Inflammatory macrophage treated with lipopolysaccharide for 4 hours (primary cell): ENCODE results near the gene KCNK7.
"Not testable (repeated sequence)": the region's sequence is repeated elsewhere in the genome, so short reads cannot be mapped to it uniquely, and the experiment has no call there.

Experiments
- DNase-seq: peaks from one replicate; pipeline ENCODE4 v3.0.0-alpha.2; 2020

Gene KCNK7

DNA sequence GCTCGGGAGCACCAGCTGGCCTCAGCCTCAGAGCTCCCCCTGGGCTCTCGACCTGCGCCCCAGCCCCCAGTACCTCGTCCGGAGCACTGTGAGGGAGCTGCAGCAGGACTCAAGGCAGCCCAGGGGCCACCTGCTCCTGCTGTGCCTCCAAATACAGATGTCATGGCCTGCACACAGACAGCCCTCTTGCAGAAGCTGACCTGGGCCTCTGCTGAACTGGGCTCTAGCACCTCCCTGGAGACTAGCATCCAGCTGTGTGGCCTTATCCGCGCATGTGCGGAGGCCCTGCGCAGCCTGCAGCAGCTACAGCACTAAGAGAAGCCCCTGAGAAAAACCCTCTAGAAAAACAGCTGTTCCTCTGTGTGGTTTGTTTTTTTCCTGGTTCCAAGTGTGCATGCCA lies 24.2 kb downstream of the KCNK7 start:
- no peak for DNase-seq

DNA sequence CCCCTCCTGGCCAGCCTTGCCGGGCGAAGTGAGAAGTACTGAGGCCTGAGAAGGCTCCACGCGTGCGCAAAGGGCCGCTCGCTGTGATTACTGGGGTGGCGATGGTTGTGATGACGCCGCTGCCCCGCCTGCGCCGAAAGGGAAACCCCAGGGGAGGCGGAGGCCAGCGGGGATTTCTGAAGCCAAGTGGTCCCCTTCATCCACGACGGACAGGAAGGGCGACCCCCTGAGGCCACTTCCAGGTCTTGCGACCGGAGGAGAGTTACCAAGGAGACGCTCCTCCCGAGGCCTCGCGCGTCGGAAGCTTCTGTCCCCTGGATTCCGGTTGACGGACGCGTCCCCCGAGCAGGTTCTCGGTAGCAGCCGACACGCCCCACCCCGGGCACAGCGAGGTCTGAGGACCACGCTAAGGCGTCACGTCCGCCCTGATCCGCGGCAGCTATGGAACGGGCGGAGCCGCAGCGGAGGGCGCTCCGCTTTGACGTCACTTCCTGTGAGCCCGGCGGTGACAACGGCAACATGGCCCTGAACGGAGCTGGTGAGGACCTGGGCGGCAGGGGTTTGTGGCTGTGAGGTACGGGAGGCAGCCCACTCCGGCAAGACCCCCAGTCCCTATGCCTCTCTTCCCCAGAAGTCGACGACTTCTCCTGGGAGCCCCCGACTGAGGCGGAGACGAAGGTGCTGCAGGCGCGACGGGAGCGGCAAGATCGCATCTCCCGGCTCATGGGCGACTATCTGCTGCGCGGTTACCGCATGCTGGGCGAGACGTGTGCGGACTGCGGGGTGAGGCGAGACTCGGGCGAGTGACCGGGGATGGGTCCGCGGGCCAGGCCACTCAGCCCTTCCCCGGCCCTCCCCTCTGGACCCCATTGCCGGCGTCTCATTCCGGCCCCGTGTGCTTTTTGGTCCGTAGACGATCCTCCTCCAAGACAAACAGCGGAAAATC lies 25.4 kb downstream of the KCNK7 start, which contains the start of gene ZNRD2:
TSS of gene ZNRD2 (plus strand) at position 505 of the 946 bp plus-strand sequence. CDS start at position 520, 15 bp downstream.
- peak; percentile 99 for DNase-seq

DNA sequence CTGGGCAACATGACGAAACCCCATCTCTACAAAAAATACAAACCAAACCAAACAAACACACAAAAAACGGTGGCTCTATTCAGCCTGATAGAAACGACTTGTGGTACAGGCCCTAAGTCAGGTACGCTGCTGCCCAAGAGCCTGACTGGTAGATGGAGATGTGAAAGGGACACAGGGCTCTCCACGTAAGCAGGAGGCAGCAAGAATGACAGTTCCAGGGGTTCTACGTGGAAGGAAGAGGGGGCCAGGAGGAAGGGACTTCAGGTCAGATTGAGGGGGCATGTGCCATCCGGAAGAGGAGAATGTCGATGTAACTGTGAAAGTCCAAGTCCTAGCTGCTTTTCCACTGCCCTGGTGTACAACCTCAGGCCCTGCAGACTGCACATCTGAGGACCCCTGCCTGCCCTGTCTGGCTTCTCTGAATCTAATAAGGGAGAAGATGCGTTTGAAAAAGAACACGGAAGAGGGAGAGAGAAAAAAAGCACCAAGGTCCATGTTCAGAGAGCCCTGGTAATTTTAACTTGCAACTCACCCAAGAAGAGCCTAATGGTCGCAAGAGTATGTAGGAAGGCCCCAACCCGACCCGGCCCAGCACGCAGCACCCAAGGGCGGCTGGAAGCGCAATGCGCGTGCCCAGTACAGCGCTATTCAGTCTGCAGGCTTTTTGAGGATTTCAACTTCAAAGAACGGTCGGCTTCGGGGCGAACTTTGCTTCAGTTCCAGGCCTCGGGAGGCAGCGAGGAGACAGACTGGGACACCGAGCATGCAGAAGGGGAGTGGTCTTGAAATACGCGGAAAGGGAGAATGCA lies 26.2 kb downstream of the KCNK7 start:
- DNase-seq: no peak

GRCh38 chr11:65565624-65566453 lies 29.8 kb downstream of the KCNK7 start:
- DNase-seq: peak; percentile 19

DNA sequence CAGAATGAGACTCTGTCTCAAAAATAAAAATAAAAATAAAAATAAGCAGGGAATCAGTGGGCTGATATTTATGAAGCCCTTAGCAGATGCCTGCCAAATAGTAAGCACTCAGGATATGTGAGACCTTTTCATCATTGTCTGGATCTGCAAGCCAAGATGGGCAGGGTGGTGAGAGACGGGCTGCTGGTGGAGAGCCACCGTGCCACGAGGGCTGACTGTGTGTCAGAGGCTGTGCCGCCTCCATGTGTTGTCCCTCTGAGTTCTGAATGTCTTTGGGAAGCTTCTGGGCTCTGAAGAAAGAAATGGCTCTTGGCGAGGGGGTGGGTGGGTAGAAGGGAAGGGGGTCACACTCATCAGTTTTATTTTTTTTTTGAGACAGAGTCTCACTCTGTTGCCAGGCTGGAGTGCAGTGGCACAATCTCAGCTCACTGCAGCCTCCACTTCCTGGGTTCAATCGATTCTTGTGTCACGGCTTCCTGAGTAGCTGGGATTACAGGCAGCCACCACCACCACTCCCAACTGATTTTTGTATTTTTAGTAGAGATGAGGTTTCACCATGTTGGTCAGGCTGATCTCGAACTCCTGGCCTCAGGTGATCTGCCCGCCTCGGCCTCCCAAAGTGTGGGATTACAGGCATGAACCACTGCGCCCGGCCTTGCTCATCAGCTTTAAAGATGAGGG lies 30.6 kb downstream of the KCNK7 start:
- DNase-seq: not testable (repeated sequence)

- DNase-seq: peak; percentile 49
These were observed 32.0 kb downstream of the KCNK7 start for GRCh38 chr11:65563601-65564000.

- DNase-seq: no peak
These were observed 32.8 kb downstream of the KCNK7 start for GRCh38 chr11:65562788-65563187.

- no peak for DNase-seq
These were observed 33.6 kb downstream of the KCNK7 start for GRCh38 chr11:65562020-65562419.

GRCh38 chr11:65560555-65561418 lies 34.8 kb downstream of the KCNK7 start:
- no peak for DNase-seq

GRCh38 chr11:65559951-65560537 lies 35.6 kb downstream of the KCNK7 start:
- no peak for DNase-seq

- no peak for DNase-seq
These were observed 36.1 kb downstream of the KCNK7 start for GRCh38 chr11:65559535-65559934.

DNA sequence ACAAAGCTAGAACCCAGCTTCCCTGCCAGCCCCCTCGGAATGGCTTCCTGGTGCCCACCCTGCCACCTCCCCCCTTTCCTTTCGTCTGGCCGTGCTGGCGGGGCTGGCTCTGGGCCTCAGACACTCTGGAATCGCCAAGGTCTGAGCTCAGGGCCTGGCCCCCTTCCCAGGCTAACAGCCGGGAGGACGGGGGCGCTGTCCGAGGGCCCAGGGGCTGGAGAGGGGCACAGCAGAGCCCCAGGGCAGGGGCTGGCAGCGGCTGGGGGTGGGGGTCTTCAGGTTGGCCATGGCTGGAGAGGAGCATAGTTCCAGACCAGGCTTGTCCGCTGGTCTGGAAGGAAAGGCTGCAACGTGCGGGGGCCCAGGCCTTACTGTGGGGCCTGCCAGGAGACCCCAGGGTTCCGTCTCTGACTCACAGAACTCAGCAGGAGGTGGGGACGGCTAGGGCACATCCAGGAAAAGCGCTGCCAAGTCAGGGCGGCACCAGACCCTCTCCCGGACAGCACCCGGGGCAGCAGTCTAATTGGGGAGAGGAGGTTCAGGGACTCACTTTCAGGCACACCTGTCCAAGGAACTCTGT lies 36.6 kb downstream of the KCNK7 start:
- no peak for DNase-seq

DNA sequence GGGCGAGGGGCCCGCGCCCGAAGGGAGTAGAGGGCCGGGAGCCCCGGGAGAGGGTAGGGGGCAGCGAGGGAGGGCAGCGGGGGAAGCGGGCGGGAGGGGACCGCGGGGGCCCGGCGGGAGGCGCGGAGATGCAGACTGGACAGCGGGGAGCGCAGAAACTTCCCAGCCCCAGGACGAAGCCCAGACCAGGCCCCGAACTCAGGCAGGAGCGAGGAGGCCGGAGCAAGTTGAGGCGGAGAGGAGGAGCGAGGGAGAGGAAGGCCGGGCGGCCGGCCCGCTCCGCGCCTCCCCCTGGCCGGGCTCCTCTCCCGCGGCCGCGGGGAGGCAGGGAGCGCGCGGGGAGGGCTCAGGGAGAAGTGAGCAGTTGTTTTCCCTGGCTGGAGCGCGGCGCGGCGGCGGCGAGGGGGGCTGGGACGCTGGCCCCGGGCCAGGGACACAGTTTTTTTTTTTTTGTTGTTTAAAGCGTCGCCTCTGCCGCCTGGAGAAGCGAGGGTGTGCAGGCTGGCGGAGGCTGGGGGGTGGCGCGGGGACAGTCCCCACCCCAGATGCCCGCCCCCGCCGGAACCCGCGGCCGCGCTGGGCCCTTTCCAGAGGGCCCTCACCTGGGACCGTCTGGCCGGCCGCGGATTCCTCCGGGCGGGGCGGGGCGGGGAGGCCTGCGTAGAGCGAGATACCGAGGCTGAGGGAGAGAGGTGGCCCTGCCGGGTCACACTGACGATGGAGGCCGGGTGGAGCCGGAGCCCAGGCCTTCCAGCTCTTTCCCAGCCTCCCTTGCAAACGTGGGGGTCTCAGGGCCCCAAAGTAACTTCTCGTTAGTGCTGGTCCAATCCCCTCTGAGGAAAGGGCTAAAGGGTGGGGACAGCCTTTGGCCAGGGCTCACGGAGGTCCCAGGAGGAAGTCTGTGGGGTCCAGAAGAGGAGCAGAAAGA lies 37.3 kb downstream of the KCNK7 start, which contains the start of gene LTBP3:
TSS of gene LTBP3 (minus strand) at position 358 of the 928 bp plus-strand sequence. CDS start 400 bp downstream, outside the sequence.
- peak; percentile 50 for DNase-seq

DNA sequence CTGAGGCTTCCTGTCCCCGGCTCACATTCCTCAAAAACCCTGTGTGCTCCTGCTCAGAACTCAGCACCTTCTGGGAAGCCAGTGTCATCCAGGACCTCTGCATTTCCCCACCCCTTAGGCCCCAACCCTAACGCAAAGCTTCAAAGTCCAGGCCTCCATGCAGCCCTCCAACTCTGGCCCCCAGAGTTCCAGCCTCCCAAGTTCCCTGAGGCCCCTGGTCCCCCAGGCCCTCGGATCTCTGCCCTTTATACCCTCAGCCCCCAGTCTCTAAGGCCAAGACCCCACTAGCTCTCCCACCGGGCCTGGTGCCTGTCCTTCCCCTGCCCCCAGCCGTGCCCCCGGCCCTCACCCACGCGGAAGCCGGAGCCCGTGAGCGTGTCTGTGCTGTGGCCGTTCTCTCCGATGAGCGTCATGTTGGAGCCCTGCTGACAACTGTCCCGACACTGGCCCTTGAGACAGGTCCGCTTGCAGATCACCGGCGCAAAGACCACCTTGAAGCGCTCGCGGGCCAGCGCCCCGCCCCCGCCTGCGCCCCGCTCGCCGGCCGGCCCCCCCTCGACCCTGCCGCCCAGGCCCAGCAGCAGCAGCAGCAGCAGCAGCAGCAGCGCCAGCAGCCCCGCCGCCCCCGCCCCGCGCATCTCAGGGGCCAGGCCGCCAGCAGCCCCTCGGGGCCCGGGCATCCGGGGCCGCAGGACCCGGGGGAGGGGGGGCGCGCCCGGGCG lies 38.2 kb downstream of the KCNK7 start:
- no peak for DNase-seq

DNA sequence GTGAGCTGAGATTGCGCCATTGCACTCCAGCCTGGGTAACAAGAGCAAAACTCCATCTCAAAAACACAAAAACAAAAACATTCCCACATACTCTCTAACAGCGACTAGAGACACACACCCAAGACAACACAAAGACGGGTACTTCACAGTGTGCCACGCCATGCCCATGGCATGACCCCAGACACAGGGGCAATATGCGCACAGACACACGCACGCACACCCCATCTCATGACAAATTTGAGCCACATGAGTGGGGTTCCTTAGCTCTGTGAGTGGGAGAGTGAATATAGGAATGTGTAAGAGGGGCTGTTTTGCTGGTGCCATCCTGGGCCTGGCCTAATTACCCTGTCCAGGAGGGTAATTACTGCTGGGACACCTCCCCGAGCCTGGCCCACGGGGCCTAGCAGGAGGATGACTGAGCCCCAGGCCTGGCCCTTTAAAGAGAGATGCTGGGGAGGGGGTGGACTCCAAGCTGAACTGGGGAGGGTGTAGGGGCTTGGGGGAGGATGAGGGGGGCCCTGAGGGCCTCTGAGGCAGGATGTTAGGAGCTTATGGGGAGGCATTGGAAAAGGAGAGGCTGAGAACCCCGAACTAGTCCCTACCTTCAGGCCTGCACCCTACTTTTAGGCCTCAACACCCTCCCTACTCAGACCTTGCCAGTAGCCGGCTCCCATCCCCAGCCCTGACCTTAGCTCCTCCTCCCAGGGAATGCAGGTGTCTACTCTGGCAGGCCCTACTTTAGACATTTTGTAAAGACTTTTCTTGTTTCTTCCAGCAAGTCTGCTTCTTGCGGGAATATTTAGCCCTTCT lies 38.9 kb downstream of the KCNK7 start:
- DNase-seq: no peak

- DNase-seq: peak; percentile 58
These were observed 39.8 kb downstream of the KCNK7 start for GRCh38 chr11:65555693-65556231.

DNA sequence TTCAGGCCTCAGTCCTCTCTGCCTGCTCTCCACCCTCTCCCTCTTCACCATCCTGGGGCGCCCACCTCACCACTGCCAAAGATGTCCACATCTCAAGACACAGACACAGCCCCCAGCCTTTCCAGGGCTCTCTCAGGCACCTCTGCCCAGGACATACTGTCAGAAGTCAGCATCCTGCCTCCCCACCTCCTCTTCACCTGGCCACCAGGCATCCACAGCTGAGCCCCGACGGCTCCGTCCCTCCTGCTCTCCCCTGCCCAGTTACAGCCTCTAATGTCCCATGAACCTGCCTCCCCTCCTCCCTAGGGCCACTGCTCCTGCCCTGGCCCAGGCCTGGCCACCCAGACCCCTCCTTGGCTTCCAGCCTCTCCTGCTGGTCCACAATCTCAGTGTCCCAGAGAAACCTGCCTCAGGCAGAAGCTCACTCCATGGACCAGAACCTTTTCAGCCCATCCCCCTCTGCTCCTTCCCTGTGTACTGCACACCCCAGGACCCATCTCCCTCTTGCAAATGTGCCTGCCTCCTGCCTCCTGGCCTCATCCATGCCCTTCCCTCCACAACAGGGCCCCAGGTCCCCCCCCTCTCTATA lies 40.7 kb downstream of the KCNK7 start:
- DNase-seq: no peak
